Measurements from ENCODE around the gene HID1.

DNA sequence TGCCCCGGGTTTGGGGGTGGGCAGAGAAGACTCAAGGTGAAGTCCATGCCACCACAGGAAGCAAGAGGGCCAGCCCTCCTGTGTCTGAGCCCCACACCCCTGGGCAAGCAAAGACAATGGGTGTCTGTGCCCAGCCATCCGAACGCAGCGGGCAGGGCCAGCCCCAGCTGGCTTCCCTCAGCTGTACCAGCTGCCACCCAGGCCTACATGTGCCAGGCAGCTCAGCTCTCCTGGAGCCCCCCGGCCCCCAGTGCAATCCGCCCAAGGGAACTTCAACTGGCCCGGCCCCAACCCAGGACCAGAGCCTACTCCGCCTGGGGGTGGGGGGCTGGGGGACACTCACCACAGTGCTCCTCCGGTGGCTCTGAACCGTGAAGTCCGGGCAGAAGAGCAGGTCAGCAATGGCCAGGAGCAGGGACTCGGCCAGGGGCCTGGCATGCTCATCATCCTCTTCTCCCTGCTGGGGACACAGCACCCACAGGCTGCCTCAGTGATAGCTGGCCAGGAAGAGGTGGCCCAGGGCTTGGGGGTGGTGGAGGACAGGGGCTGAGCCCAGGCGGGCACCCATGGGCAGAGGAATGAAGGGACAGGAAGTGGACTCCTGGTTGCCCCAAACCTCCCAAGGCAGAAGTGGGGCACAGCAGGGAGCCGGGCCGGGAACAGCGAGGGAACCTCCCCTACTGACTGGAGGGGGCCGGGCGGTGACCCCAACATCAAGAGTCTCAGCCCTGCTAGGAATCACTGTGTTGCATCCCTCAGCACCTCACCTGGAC is 9.8 kb downstream of the HID1 start:
- TF ChIP-seq EZH2 (IDR thresholded peaks at IDR 0.05; ENCODE audit: borderline replicate concordance, insufficient read depth, low read depth, low read length, poor library complexity, severe bottlenecking), result no peak
- TF ChIP-seq, protein P1, sequence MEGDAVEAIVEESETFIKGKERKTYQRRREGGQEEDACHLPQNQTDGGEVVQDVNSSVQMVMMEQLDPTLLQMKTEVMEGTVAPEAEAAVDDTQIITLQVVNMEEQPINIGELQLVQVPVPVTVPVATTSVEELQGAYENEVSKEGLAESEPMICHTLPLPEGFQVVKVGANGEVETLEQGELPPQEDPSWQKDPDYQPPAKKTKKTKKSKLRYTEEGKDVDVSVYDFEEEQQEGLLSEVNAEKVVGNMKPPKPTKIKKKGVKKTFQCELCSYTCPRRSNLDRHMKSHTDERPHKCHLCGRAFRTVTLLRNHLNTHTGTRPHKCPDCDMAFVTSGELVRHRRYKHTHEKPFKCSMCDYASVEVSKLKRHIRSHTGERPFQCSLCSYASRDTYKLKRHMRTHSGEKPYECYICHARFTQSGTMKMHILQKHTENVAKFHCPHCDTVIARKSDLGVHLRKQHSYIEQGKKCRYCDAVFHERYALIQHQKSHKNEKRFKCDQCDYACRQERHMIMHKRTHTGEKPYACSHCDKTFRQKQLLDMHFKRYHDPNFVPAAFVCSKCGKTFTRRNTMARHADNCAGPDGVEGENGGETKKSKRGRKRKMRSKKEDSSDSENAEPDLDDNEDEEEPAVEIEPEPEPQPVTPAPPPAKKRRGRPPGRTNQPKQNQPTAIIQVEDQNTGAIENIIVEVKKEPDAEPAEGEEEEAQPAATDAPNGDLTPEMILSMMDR (IDR thresholded peaks at IDR 0.05), result no peak

Measured in B cell (primary cell).